Heart right ventricle (tissue), 16 donors: ENCODE measurements around the gene LTBP2. TPM values are rescaled to one million over a fixed set of nuclear protein-coding genes. Genes with fewer than 3 reads are reported as not detected.

Experiments used
- ATAC-seq, 8 donors: fragments of 200-7000 bp; cut with Tn5 transposase; one replicate each; pipeline ENCODE4 v1.9.1; 2020; ENCODE audit warnings: mild to moderate bottlenecking in 8 of 8, moderate library complexity in 8 of 8, moderate number of reproducible peaks in 1 of 8
- DNase-seq, 2 donors: peaks; one replicate each; pipeline ENCODE4 v3.0.0-alpha.2; 2020
- H3K27ac ChIP-seq, 10 donors: fragments of 200-600 bp; sonication (generic) in 2 of 10; one replicate each; pipeline versions ENCODE4 v1.5.0 to v1.8.0; 2020 to 2022; ENCODE audit warnings: mild to moderate bottlenecking in 3 of 10
- H3K27me3 ChIP-seq, 7 donors: fragments of 200-600 bp; one replicate each; pipeline ENCODE4 v1.8.0; 2021 to 2022; ENCODE audit warnings: mild to moderate bottlenecking in 2 of 7
- H3K36me3 ChIP-seq, 9 donors: fragments of 200-600 bp; sonication (generic) in 1 of 9; one replicate each; pipeline versions ENCODE4 v1.5.0 to v1.8.0; 2020 to 2022; ENCODE audit warnings: mild to moderate bottlenecking in 2 of 9
- H3K4me1 ChIP-seq, 9 donors: fragments of 200-600 bp; sonication (generic) in 1 of 9; one replicate each; pipeline versions ENCODE4 v1.5.0 to v1.8.0; 2020 to 2022; ENCODE audit warnings: mild to moderate bottlenecking in 4 of 9
- H3K4me3 ChIP-seq, 10 donors: fragments of 200-600 bp; sonication (generic) in 2 of 10; one replicate each; pipeline versions ENCODE4 v1.5.0 to v1.8.0; 2020 to 2022; ENCODE audit warnings: mild to moderate bottlenecking in 7 of 10, moderate library complexity in 2 of 10
- H3K9me3 ChIP-seq, 11 donors: fragments of 200-600 bp in 10 of 11; sonication (generic) in 2 of 11; one replicate each; pipeline versions ENCODE4 v1.5.0 to v1.8.0; 2013 to 2022; ENCODE audit warnings: mild to moderate bottlenecking in 2 of 11, control low read depth in 1 of 11, moderate library complexity in 1 of 11
- WGBS, 2 donors: extraction: QIAGEN DNeasy Blood & Tissue Kit; methylation state at CpG; one replicate each; pipeline ENCODE4 v1.1.7; 2013; ENCODE audit warnings: inconsistent platforms in 1 of 2; 5-methylcytosine and 5-hydroxymethylcytosine counted together
- intact Hi-C, 10 donors: fragments of 100-400 bp; cut with DNase I; formaldehyde crosslinking; loops; one replicate each; pipeline versions ENCODE4 v1.11.1 to v1.14.2; 2022
- polyA plus RNA-seq, 2 donors: library from polyadenylated mRNA; stranded (reverse); fragments of 200-250 nt; gene quantifications; one replicate each; pipeline ENCODE4 v1.2.3, GENCODE V29; 2013
- total RNA-seq, 10 donors: library from RNA; stranded (reverse); fragmentation: NEBNext Ultra II Directional in 3 of 10; extraction: Animal tissue kit (Norgen Biotek cat#: 25700) in 3 of 10; gene quantifications; one replicate each; pipeline versions ENCODE4 v1.2.1 to v1.2.4, GENCODE V29; 2021 to 2023
- TF ChIP-seq, protein P1 (sequence below), 9 donors: fragments of 200-600 bp; sonication (generic) in 2 of 9; IDR thresholded peaks; one replicate each; pipeline versions ENCODE4 v1.5.0 to v1.8.0; 2021 to 2022; ENCODE audit warnings: antibody characterized with exemption in 9 of 9, mild to moderate bottlenecking in 5 of 9, moderate library complexity in 1 of 9
- donor health status: Arrhythmogenic right ventricular cardiomyopathy.
- donor health status: ischemic (EF 13 %, LVEDD 7.1; RV severe dilation, severe dysfunction).
- donor health status: healthy with polysubstance abuse.
- donor health status: DM: no; HTN: yes; CAD: no.
- donor health status: DM: no; HTN: no; CAD: no.
- donor health status: ischemic (EF 25% LVEDD 6.9; RV normal size, moderate dysfunction).
- donor health status: ischemic (EF 25% LVEDD 5.7; RV mildly dilated, moderate dysfunction).
- donor health status: healthy.
- donor health status: DM: yes; HTN: yes; CAD: no.
- donor health status: Ischemic cardiomyopathy.
- donor health status: ischemic (EF 35%, LVEDD 5.7; RV mildly dilated, moderate dysfunction).
- donor health status: nonischemic (EF 11% LVEDD 7.7; RV severe dilation, severe dysfunction).
- donor health status: DM: yes; HTN: yes; CAD: no.
- donor health status: PGD.
- donor health status: ischemic (EF 29% LVEDD 5.4; RV normal size, mild dysfunction).
- donor health status: nonischemic (EF 23%, LVEDD 6.1; RV moderate dilation, normal function).

LTBP2 gene
- total and polyA plus RNA-seq, 12 donors = 3.5 to 50.3 (median 17.3) TPM

- ATAC-seq = no peak
- no peak overlapping the region for H3K27ac ChIP-seq
- no peak for DNase-seq
- TF ChIP-seq, protein P1, sequence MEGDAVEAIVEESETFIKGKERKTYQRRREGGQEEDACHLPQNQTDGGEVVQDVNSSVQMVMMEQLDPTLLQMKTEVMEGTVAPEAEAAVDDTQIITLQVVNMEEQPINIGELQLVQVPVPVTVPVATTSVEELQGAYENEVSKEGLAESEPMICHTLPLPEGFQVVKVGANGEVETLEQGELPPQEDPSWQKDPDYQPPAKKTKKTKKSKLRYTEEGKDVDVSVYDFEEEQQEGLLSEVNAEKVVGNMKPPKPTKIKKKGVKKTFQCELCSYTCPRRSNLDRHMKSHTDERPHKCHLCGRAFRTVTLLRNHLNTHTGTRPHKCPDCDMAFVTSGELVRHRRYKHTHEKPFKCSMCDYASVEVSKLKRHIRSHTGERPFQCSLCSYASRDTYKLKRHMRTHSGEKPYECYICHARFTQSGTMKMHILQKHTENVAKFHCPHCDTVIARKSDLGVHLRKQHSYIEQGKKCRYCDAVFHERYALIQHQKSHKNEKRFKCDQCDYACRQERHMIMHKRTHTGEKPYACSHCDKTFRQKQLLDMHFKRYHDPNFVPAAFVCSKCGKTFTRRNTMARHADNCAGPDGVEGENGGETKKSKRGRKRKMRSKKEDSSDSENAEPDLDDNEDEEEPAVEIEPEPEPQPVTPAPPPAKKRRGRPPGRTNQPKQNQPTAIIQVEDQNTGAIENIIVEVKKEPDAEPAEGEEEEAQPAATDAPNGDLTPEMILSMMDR (IDR thresholded peaks at IDR 0.05) = no peak
- H3K4me1 ChIP-seq = peaks cover 0 to 14% (median 0%) of the 10 kb centered on the region in 9 donors
- no peaks in the 10 kb centered on the region for H3K9me3 ChIP-seq
- intact Hi-C loops = no loop called here
- H3K36me3 ChIP-seq = peaks cover 0 to 21% (median 0%) of the 10 kb centered on the region in 9 donors
- no peak overlapping the region for H3K4me3 ChIP-seq
- 70 to 76% methylated on average over 13 to 14 of the region's 14 CpGs for WGBS, 2 donors
- H3K27me3 ChIP-seq = no peaks in the 10 kb centered on the region
These were observed 83.6 kb downstream of the LTBP2 start for GRCh38 chr14:74528406-74528805.

DNA sequence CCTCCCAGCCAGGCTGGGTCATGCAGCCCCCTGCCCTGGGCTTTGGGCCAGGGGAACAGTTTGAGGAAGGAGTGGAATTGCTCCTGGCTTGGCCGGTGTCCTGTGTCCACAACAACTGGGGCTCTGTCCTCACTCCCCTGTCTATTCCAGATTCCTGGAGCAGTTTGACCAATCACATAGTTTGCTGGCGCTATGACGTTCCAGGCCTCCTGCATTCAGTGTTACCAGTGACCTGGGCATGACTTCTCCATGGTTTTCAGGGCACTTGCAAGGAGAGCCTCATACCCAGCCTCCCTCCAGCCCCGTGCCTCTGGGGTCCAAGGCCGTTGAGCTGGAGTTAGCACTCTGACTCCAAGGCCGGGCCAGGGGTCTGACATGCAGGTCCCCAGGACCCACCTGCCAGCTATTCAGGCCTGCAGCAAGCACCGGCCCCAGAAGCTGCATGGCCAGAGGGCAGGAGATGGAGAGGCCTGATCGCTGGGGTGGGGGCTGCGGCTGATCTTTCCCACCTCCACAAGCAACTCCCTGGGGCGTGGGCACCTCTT, 84.2 kb downstream of the LTBP2 start:
- no peak for ATAC-seq

DNA sequence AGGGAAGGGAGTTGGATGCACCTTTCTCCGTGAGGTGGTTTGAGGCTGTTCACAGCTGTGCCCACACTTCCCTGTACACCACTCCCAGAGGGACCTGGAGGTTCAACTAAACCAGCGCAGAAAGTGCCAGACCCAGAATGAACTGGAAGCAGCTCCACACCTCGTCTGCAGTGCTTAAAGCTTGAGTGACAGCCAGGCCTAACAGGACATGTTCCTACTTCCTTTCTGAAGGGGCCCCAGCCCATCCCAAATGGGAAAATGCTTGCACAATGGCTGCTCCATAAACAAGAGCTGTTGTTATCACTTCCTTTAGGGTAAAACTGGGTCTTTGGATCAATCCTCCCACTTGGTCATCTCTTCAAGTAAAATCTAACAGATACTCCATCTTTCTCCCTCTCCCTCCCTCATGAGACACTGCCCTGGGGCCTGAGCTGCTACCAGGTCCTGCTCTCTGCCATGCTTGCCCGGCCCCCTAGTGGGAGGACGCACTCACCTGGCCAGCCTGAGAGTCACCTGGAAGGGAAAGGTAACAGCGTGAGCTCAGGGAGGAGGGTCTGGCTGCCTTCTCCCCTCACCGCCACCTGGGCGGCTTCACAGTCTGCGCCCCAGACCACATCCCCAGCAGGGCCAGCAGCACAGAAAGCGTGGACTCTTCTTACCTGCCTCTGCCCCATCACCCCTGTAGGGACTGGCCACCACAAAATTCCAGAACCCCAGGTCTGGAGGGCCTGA, 85.0 kb downstream of the LTBP2 start:
- DNase-seq = no peak
- peaks cover 0 to 20% (median 0%) of the 10 kb centered on the region in 9 donors for H3K36me3 ChIP-seq
- H3K27me3 ChIP-seq = no peaks in the 10 kb centered on the region
- peaks cover 0 to 14% (median 0%) of the 10 kb centered on the region in 9 donors for H3K4me1 ChIP-seq
- H3K9me3 ChIP-seq = no peaks in the 10 kb centered on the region
- TF ChIP-seq, protein P1 (IDR thresholded peaks at IDR 0.05) = no peak
- intact Hi-C loops = no loop called here
- H3K27ac ChIP-seq = no peak overlapping the region
- ATAC-seq = no peak
- WGBS, 2 donors = 80 to 81% methylated on average over 10 of the region's 10 CpGs
- H3K4me3 ChIP-seq = no peak overlapping the region

More for the DNA sequence above, 84.2 kb downstream of the LTBP2 start:
- DNase-seq = no peak
- H3K36me3 ChIP-seq = peaks cover 0 to 16% (median 0%) of the 10 kb centered on the region in 9 donors
- H3K9me3 ChIP-seq = no peaks in the 10 kb centered on the region
- WGBS, 2 donors = 83 to 85% methylated on average over 10 of the region's 10 CpGs
- H3K4me1 ChIP-seq = peaks cover 0 to 14% (median 0%) of the 10 kb centered on the region in 9 donors
- TF ChIP-seq, protein P1 (IDR thresholded peaks at IDR 0.05) = no peak
- H3K27ac ChIP-seq = no peak overlapping the region
- H3K27me3 ChIP-seq = no peaks in the 10 kb centered on the region
- H3K4me3 ChIP-seq = no peak overlapping the region
- intact Hi-C loops = no loop called here

DNA sequence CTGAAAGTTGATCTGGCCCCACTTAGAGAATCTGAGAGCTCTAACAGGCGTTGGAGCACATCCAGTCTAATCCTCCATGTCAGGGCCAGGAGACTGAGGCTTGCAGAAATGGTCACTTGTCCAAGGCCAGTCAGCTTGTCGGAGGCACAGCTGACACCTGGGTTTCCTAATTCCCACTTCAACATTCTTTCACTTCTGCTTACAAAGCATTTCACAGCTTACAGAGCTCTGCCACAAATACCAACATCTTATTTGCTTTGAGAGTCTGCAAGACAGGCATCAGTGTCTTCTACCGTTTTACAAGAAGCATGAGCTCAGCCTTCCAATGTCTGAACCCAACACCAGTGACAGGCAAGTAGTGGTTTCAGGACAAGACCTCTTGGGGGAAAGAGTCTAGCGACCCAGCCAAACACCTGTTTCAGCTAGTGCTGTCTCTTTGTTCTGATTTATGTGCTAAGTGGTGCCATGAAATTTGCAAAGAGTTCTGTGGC, 86.6 kb downstream of the LTBP2 start:
- ATAC-seq = no peak

More for the DNA sequence above, 86.6 kb downstream of the LTBP2 start:
- H3K27me3 ChIP-seq = no peaks in the 10 kb centered on the region
- WGBS, 2 donors = 69 to 76% methylated on average over 4 of the region's 4 CpGs
- H3K4me3 ChIP-seq = no peak overlapping the region
- peaks cover 0 to 26% (median 0%) of the 10 kb centered on the region in 9 donors for H3K36me3 ChIP-seq
- peaks cover 0 to 9% (median 0%) of the 10 kb centered on the region in 9 donors for H3K4me1 ChIP-seq
- no peak overlapping the region for H3K27ac ChIP-seq
- TF ChIP-seq, protein P1 (IDR thresholded peaks at IDR 0.05) = no peak
- intact Hi-C loops = no loop called here
- H3K9me3 ChIP-seq = no peaks in the 10 kb centered on the region
- no peak for DNase-seq
